MG63 (cell line): Measurements from ENCODE around the gene TIAM2. TPM values are rescaled to one million over a fixed set of nuclear protein-coding genes. Genes with fewer than 3 reads are reported as not detected.
A peak's percentile ranks its signal among the peaks of the same experiment; 100 is the strongest.

Experiments
- DNase-seq: peaks from one replicate; pipeline ENCODE4 v3.0.0-alpha.2; 2020
- H3K27me3 ChIP-seq: fragments of 250-450 bp; sonication (Bioruptor Pico); 2 replicates; pipeline ENCODE4 v1.5.1; 2020; ENCODE audit warnings: mild to moderate bottlenecking, moderate library complexity
- H3K36me3 ChIP-seq: fragments of 250-450 bp; sonication (Bioruptor Pico); 2 replicates; pipeline ENCODE4 v1.5.1; 2020; ENCODE audit warnings: mild to moderate bottlenecking, moderate library complexity
- H3K4me3 ChIP-seq: fragments of 250-450 bp; sonication (Bioruptor Pico); 2 replicates; pipeline ENCODE4 v1.5.1; 2020; ENCODE audit warnings: mild to moderate bottlenecking, moderate library complexity
- H3K9me3 ChIP-seq: fragments of 250-450 bp; sonication (Bioruptor Pico); 2 replicates; pipeline ENCODE4 v1.5.1; 2020; ENCODE audit warnings: mild to moderate bottlenecking, moderate library complexity
- total RNA-seq: library from RNA; depleted of rRNA; stranded (reverse); fragments of >200 nt; shearing (Covaris generic); gene quantifications from 2 replicates; pipeline ENCODE4 v1.2.3, GENCODE V29; 2014; ENCODE audit warnings: low replicate concordance

The TIAM2 gene
- total RNA-seq, 1 experiment from 2014 or later: 4.9 TPM

GRCh38 chr6:155121699-155122098, 126.6 kb downstream of the TIAM2 start:
- H3K27me3 ChIP-seq: no peaks in the 10 kb centered on the region
- no peaks in the 10 kb centered on the region for H3K36me3 ChIP-seq
- DNase-seq: peak; percentile 34
- peak overlapping the region; percentile 15 for H3K4me3 ChIP-seq
- H3K9me3 ChIP-seq: no peaks in the 10 kb centered on the region

- no peak overlapping the region for H3K4me3 ChIP-seq
- no peaks in the 10 kb centered on the region for H3K36me3 ChIP-seq
- no peak for DNase-seq
- H3K27me3 ChIP-seq: no peaks in the 10 kb centered on the region
- no peaks in the 10 kb centered on the region for H3K9me3 ChIP-seq
Observed at GRCh38 chr6:155122199-155122950, 127.3 kb downstream of the TIAM2 start.

GRCh38 chr6:155123520-155123919, 128.4 kb downstream of the TIAM2 start:
- Histone ChIP-seq H3K27me3 (no peaks in the 10 kb centered on the region), H3K9me3 (no peaks in the 10 kb centered on the region), H3K4me3 (no peak overlapping the region), H3K36me3 (no peaks in the 10 kb centered on the region)
- DNase-seq: no peak

- Histone ChIP-seq H3K27me3 (no peaks in the 10 kb centered on the region), H3K9me3 (no peaks in the 10 kb centered on the region)
Observed at GRCh38 chr6:155125906-155126305, 130.8 kb downstream of the TIAM2 start.

GRCh38 chr6:155126727-155127439, 131.8 kb downstream of the TIAM2 start:
- Histone ChIP-seq H3K27me3 (no peaks in the 10 kb centered on the region), H3K36me3 (no peaks in the 10 kb centered on the region), H3K4me3 (no peak overlapping the region), H3K9me3 (no peaks in the 10 kb centered on the region)
- DNase-seq: peak; percentile 10

More at GRCh38 chr6:155125906-155126305, 130.8 kb downstream of the TIAM2 start:
- Histone ChIP-seq H3K4me3 (no peak overlapping the region), H3K36me3 (no peaks in the 10 kb centered on the region)
- DNase-seq: no peak

- DNase-seq: no peak
- Histone ChIP-seq H3K27me3 (no peaks in the 10 kb centered on the region), H3K36me3 (no peaks in the 10 kb centered on the region), H3K9me3 (no peaks in the 10 kb centered on the region), H3K4me3 (no peak overlapping the region)
Observed at GRCh38 chr6:155128977-155129376, 133.9 kb downstream of the TIAM2 start.

- H3K4me3 ChIP-seq: no peak overlapping the region
- H3K27me3 ChIP-seq: no peaks in the 10 kb centered on the region
- no peaks in the 10 kb centered on the region for H3K36me3 ChIP-seq
- H3K9me3 ChIP-seq: no peaks in the 10 kb centered on the region
- DNase-seq: no peak
Observed at GRCh38 chr6:155129744-155130143, 134.6 kb downstream of the TIAM2 start.

GRCh38 chr6:155130161-155130853, 135.2 kb downstream of the TIAM2 start:
- no peaks in the 10 kb centered on the region for H3K36me3 ChIP-seq
- no peaks in the 10 kb centered on the region for H3K27me3 ChIP-seq
- H3K9me3 ChIP-seq: no peaks in the 10 kb centered on the region
- H3K4me3 ChIP-seq: no peak overlapping the region
- no peak for DNase-seq

GRCh38 chr6:155132617-155133016, 137.5 kb downstream of the TIAM2 start:
- Histone ChIP-seq H3K27me3 (no peaks in the 10 kb centered on the region), H3K36me3 (no peaks in the 10 kb centered on the region), H3K4me3 (no peak overlapping the region), H3K9me3 (no peaks in the 10 kb centered on the region)
- DNase-seq: no peak

GRCh38 chr6:155141002-155141401, 145.9 kb downstream of the TIAM2 start:
- no peaks in the 10 kb centered on the region for H3K9me3 ChIP-seq
- no peaks in the 10 kb centered on the region for H3K27me3 ChIP-seq
- no peak overlapping the region for H3K4me3 ChIP-seq
- DNase-seq: no peak
- no peaks in the 10 kb centered on the region for H3K36me3 ChIP-seq

GRCh38 chr6:155141512-155141911, 146.4 kb downstream of the TIAM2 start:
- Histone ChIP-seq H3K27me3 (no peaks in the 10 kb centered on the region), H3K4me3 (no peak overlapping the region), H3K36me3 (no peaks in the 10 kb centered on the region), H3K9me3 (no peaks in the 10 kb centered on the region)
- DNase-seq: no peak

GRCh38 chr6:155142168-155143028, 147.3 kb downstream of the TIAM2 start:
- Histone ChIP-seq H3K27me3 (no peaks in the 10 kb centered on the region), H3K36me3 (no peaks in the 10 kb centered on the region), H3K4me3 (peak overlapping the region; percentile 38), H3K9me3 (no peaks in the 10 kb centered on the region)
- no peak for DNase-seq

- H3K27me3 ChIP-seq: no peaks in the 10 kb centered on the region
- H3K4me3 ChIP-seq: peak overlapping the region; percentile 38
- DNase-seq: no peak
- no peaks in the 10 kb centered on the region for H3K36me3 ChIP-seq
- H3K9me3 ChIP-seq: no peaks in the 10 kb centered on the region
Observed at GRCh38 chr6:155143029-155143577, 148.0 kb downstream of the TIAM2 start.

GRCh38 chr6:155143578-155144106, 148.5 kb downstream of the TIAM2 start:
- Histone ChIP-seq H3K36me3 (no peaks in the 10 kb centered on the region), H3K27me3 (no peaks in the 10 kb centered on the region), H3K9me3 (no peaks in the 10 kb centered on the region), H3K4me3 (peak overlapping the region; percentile 38)
- DNase-seq: no peak

GRCh38 chr6:155146205-155146604, 151.1 kb downstream of the TIAM2 start:
- no peak for DNase-seq
- no peaks in the 10 kb centered on the region for H3K36me3 ChIP-seq

More at GRCh38 chr6:155146205-155146604, 151.1 kb downstream of the TIAM2 start:
- Histone ChIP-seq H3K27me3 (no peaks in the 10 kb centered on the region), H3K4me3 (no peak overlapping the region), H3K9me3 (no peaks in the 10 kb centered on the region)
